ENCODE measurements around the gene CSRP1.
A peak's percentile ranks its signal among the peaks of the same experiment; 100 is the strongest.

CSRP1 gene

DNA sequence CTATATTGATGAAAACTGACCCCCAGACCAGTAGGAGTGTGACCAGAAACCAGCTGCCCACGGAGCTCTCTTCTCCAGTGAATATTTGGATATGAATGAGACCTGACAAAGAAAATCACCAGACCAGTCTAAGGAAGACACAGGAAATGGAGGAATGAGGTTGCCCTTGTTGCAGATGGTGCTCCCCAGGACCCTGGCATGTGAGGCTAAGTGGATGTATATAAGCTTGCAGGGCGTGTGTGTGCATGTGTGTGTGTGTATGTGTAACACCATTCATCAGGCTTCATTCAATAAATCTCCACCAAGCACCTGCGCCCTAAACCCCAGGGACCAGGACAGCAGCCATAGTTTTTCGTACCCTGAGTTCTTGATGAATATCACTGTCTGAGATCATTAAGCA is 52.3 kb downstream of the CSRP1 start:
- Histone ChIP-seq H3K36me3 (ENCODE audit: low read depth) (no peaks in the 10 kb centered on the region), H3K27ac (ENCODE audit: poor library complexity, severe bottlenecking) (no peak overlapping the region), H3K4me3 (ENCODE audit: severe bottlenecking) (no peak overlapping the region), H3K27me3 (ENCODE audit: insufficient read depth, poor library complexity, severe bottlenecking) (no peaks in the 10 kb centered on the region), H3K4me1 (ENCODE audit: insufficient read depth, poor library complexity, severe bottlenecking) (peaks cover 19% of the 10 kb centered on the region), H3K9me3 (ENCODE audit: severe bottlenecking) (no peaks in the 10 kb centered on the region)
- DNase-seq (ENCODE audit: low spot score): no peak
- ATAC-seq (ENCODE audit: low read depth): no peak
- TF ChIP-seq, protein P1, sequence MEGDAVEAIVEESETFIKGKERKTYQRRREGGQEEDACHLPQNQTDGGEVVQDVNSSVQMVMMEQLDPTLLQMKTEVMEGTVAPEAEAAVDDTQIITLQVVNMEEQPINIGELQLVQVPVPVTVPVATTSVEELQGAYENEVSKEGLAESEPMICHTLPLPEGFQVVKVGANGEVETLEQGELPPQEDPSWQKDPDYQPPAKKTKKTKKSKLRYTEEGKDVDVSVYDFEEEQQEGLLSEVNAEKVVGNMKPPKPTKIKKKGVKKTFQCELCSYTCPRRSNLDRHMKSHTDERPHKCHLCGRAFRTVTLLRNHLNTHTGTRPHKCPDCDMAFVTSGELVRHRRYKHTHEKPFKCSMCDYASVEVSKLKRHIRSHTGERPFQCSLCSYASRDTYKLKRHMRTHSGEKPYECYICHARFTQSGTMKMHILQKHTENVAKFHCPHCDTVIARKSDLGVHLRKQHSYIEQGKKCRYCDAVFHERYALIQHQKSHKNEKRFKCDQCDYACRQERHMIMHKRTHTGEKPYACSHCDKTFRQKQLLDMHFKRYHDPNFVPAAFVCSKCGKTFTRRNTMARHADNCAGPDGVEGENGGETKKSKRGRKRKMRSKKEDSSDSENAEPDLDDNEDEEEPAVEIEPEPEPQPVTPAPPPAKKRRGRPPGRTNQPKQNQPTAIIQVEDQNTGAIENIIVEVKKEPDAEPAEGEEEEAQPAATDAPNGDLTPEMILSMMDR (IDR thresholded peaks at IDR 0.05; ENCODE audit: poor library complexity, severe bottlenecking): no peak

GRCh38 chr1:201452866-201453265 is 54.1 kb downstream of the CSRP1 start:
- TF ChIP-seq, protein P1 (IDR thresholded peaks at IDR 0.05; ENCODE audit: poor library complexity, severe bottlenecking): no peak
- Histone ChIP-seq H3K36me3 (ENCODE audit: low read depth) (no peaks in the 10 kb centered on the region), H3K4me3 (ENCODE audit: severe bottlenecking) (no peak overlapping the region), H3K4me1 (ENCODE audit: insufficient read depth, poor library complexity, severe bottlenecking) (peaks cover 23% of the 10 kb centered on the region), H3K9me3 (ENCODE audit: severe bottlenecking) (no peaks in the 10 kb centered on the region), H3K27me3 (ENCODE audit: insufficient read depth, poor library complexity, severe bottlenecking) (no peaks in the 10 kb centered on the region), H3K27ac (ENCODE audit: poor library complexity, severe bottlenecking) (no peak overlapping the region)
- no peak for DNase-seq (ENCODE audit: low spot score)
- no peak for ATAC-seq (ENCODE audit: low read depth)

GRCh38 chr1:201450721-201451291 is 56.1 kb downstream of the CSRP1 start:
- Histone ChIP-seq H3K36me3 (ENCODE audit: low read depth) (no peaks in the 10 kb centered on the region), H3K27me3 (ENCODE audit: insufficient read depth, poor library complexity, severe bottlenecking) (no peaks in the 10 kb centered on the region), H3K27ac (ENCODE audit: poor library complexity, severe bottlenecking) (peak overlapping the region; percentile 10), H3K4me3 (ENCODE audit: severe bottlenecking) (no peak overlapping the region), H3K4me1 (ENCODE audit: insufficient read depth, poor library complexity, severe bottlenecking) (peaks cover 15% of the 10 kb centered on the region), H3K9me3 (ENCODE audit: severe bottlenecking) (no peaks in the 10 kb centered on the region)
- DNase-seq (ENCODE audit: low spot score): no peak
- TF ChIP-seq, protein P1 (IDR thresholded peaks at IDR 0.05; ENCODE audit: poor library complexity, severe bottlenecking): no peak
- ATAC-seq (ENCODE audit: low read depth): peak; percentile 34; the same call in 1 of the 3 replicates

GRCh38 chr1:201448990-201449389 is 57.9 kb downstream of the CSRP1 start:
- H3K4me1 ChIP-seq (ENCODE audit: insufficient read depth, poor library complexity, severe bottlenecking): peaks cover 17% of the 10 kb centered on the region
- H3K27ac ChIP-seq (ENCODE audit: poor library complexity, severe bottlenecking): no peak overlapping the region
- ATAC-seq (ENCODE audit: low read depth) (no peak), DNase-seq (ENCODE audit: low spot score) (no peak)
- H3K36me3 ChIP-seq (ENCODE audit: low read depth): no peaks in the 10 kb centered on the region
- TF ChIP-seq, protein P1 (IDR thresholded peaks at IDR 0.05; ENCODE audit: poor library complexity, severe bottlenecking): no peak
- no peak overlapping the region for H3K4me3 ChIP-seq (ENCODE audit: severe bottlenecking)
- H3K27me3 ChIP-seq (ENCODE audit: insufficient read depth, poor library complexity, severe bottlenecking): no peaks in the 10 kb centered on the region
- H3K9me3 ChIP-seq (ENCODE audit: severe bottlenecking): no peaks in the 10 kb centered on the region
